Measurements from ENCODE around the gene AGXT. TPM values are rescaled to one million over a fixed set of nuclear protein-coding genes. Genes with fewer than 3 reads are reported as not detected.

Gene AGXT
- total RNA-seq (ENCODE audit: unreplicated experiment) = not detected
- long read RNA-seq = 0 reads

DNA sequence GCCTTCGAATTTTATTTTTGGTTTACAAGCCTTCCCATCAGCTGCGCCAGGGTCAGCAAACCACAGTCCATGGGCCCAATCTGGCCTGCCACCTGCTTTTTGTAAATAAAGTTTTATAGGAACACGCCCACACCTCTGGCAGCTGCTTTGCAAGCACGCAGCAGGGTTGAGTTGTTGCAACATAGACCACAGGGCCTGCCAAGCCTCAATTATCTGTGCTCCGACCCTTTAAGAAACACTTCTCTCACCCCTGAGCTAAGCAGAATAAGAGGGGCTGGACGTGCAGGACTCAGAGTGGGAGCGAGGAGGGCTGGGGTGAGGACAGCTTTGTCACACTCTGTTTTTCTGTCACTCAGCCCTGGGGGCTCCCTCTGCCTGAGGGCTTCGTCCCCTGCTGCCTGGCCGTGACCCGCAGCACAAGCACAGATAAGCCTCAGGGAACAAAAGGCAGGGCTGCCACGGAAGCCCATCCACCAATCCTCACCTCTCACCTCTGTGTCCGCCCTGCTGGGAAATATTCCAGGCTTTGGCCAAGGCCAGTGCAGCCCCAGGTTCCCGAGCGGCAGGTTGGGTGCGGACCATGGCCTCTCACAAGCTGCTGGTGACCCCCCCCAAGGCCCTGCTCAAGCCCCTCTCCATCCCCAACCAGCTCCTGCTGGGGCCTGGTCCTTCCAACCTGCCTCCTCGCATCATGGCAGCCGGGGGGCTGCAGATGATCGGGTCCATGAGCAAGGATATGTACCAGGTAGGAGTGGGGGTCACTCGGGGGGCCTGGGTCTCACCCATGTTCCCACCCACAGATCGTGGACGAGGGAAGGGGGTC, at the start of gene AGXT:
TSS of gene AGXT (plus strand) at position 539 of the 823 bp plus-strand sequence. CDS start at position 581, 42 bp downstream.
- no peak for DNase-seq
- Mint-ChIP-seq H3K36me3 (ENCODE audit: unreplicated experiment) (no peaks in the 10 kb centered on the region), H3K27me3 (ENCODE audit: unreplicated experiment) (peaks cover 6% of the 10 kb centered on the region), H3K27ac (ENCODE audit: unreplicated experiment) (peak within 1 kb of the TSS; percentile 69), H3K4me3 (ENCODE audit: unreplicated experiment) (no peak within 1 kb of the TSS), H3K4me1 (ENCODE audit: low read depth, unreplicated experiment) (no peaks in the 10 kb centered on the region), H3K9me3 (ENCODE audit: unreplicated experiment) (peaks cover 4% of the 10 kb centered on the region)
- TF ChIP-seq CTCF (IDR thresholded peaks at IDR 0.05; ENCODE audit: partially characterized antibody, unreplicated experiment) = no peak

GRCh38 chr2:240819126-240819857, 49.3 kb upstream of the AGXT start:
- Mint-ChIP-seq H3K36me3 (ENCODE audit: unreplicated experiment) (peaks cover 12% of the 10 kb centered on the region), H3K27me3 (ENCODE audit: unreplicated experiment) (peaks cover 20% of the 10 kb centered on the region), H3K9me3 (ENCODE audit: unreplicated experiment) (peaks cover 13% of the 10 kb centered on the region), H3K4me3 (ENCODE audit: unreplicated experiment) (peak overlapping the region; percentile 79), H3K27ac (ENCODE audit: unreplicated experiment) (no peak overlapping the region), H3K4me1 (ENCODE audit: low read depth, unreplicated experiment) (peaks cover 14% of the 10 kb centered on the region)
- TF ChIP-seq CTCF (IDR thresholded peaks at IDR 0.05; ENCODE audit: partially characterized antibody, unreplicated experiment) = no peak
- DNase-seq = peak; percentile 73

- peaks cover 22% of the 10 kb centered on the region for H3K27me3 Mint-ChIP-seq (ENCODE audit: unreplicated experiment)
- peaks cover 11% of the 10 kb centered on the region for H3K9me3 Mint-ChIP-seq (ENCODE audit: unreplicated experiment)
- peaks cover 14% of the 10 kb centered on the region for H3K4me1 Mint-ChIP-seq (ENCODE audit: low read depth, unreplicated experiment)
- H3K27ac Mint-ChIP-seq (ENCODE audit: unreplicated experiment) = peak within 1 kb of the TSS; percentile 75
- peaks cover 8% of the 10 kb centered on the region for H3K36me3 Mint-ChIP-seq (ENCODE audit: unreplicated experiment)
- H3K4me3 Mint-ChIP-seq (ENCODE audit: unreplicated experiment) = peak within 1 kb of the TSS; percentile 79
- DNase-seq = peak; percentile 94
- no peak for TF ChIP-seq CTCF (IDR thresholded peaks at IDR 0.05; ENCODE audit: partially characterized antibody, unreplicated experiment)
Measured at GRCh38 chr2:240819858-240820606, 48.6 kb upstream of the AGXT start, which contains the start of gene KIF1A. KIF1A (minus strand) TSS chr2:240820219; CDS start chr2:240797752, 22,467 bp downstream.

GRCh38 chr2:240820607-240821428, 47.8 kb upstream of the AGXT start:
- H3K36me3 Mint-ChIP-seq (ENCODE audit: unreplicated experiment) = peaks cover 8% of the 10 kb centered on the region
- peak; percentile 78 for DNase-seq
- no peak for TF ChIP-seq CTCF (IDR thresholded peaks at IDR 0.05; ENCODE audit: partially characterized antibody, unreplicated experiment)
- peaks cover 24% of the 10 kb centered on the region for H3K27me3 Mint-ChIP-seq (ENCODE audit: unreplicated experiment)
- H3K9me3 Mint-ChIP-seq (ENCODE audit: unreplicated experiment) = peaks cover 11% of the 10 kb centered on the region
- peaks cover 16% of the 10 kb centered on the region for H3K4me1 Mint-ChIP-seq (ENCODE audit: low read depth, unreplicated experiment)
- peak overlapping the region; percentile 78 for H3K4me3 Mint-ChIP-seq (ENCODE audit: unreplicated experiment)
- H3K27ac Mint-ChIP-seq (ENCODE audit: unreplicated experiment) = peak overlapping the region; percentile 88

All from glutamatergic neuron (in vitro differentiated cells).